GM19025 (cell line): ENCODE results near the gene GPHB5.
"Not testable (repeated sequence)": the region's sequence is repeated elsewhere in the genome, so short reads cannot be mapped to it uniquely, and the experiment has no call there.

Experiments used
- ATAC-seq: cut with Tn5 transposase; IDR thresholded peaks from one replicate; pipeline ENCODE4 v1.9.1; 2021; ENCODE audit warnings: mild to moderate bottlenecking, low read depth, moderate library complexity; ENCODE audit not compliant: unreplicated experiment

GPHB5 gene

DNA sequence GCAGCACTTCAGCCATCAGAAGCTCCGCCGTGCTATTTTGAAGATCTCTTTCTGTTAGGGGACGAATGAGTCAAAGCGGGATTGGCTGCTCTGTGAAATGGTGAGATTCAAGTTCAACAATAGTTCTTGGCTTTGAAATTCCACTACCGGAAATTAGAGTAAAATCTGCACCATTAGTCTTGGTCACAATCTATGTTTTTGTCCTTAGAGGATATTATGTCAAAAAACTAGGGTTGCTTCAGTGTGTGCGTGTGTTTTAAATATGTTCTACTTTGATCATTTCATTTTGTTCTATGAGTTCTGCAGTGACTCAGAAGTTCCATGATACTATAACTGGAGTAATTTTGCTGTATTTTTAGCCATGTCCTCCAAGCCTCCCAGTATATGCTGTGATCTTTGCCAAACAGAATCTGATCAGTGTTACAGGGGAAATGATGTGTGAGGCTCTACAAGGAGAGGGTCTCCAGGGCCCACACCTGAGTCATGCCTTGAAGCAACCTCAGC lies 22.6 kb downstream of the GPHB5 start:
- ATAC-seq, result peak; percentile 52

DNA sequence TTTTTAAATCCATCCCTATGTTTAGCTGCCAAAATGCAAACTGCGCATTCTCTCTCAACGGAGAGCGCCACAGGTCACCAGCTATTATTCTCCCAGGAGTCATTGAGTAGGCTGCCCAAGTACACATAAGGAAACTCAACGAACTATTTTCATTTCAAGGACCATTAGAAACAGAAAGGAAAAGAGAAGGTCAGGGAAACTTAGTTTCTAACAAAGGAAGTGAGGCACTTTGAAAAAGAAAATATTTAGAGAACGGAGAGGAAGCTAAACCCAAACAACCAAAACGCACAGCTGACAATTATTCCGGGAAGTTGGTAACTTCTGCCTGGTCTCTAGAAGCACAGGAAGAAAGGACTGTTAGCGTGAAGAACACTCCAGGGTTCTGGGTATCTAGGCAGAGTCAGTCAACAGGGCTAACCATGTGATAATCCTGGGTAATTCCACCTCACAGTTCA lies 23.5 kb downstream of the GPHB5 start:
- ATAC-seq, result peak; percentile 58

GRCh38 chr14:63292805-63293204 lies 25.9 kb downstream of the GPHB5 start:
- no peak for ATAC-seq

GRCh38 chr14:63290741-63291430 lies 27.8 kb downstream of the GPHB5 start:
- no peak for ATAC-seq

DNA sequence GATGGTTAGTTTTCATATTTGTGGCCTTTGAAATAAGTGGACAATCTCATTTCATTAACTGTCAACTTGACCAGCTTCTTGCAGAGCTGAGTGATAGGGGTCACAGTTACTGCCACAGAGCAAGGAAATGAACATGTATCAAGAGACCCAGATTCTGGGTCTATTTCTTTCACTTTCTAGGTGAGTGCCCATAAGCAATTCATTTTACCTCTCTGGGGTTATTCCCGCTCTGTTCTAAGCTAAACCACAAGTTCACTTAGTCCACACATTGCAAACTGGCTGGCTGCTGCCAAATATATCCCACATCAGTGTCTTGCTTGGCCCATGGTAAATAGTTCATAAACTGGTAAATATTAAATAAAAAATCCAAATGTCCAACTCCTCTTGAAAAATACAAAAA lies 29.9 kb downstream of the GPHB5 start:
- peak; percentile 76 for ATAC-seq

GRCh38 chr14:63287666-63288483 lies 30.9 kb downstream of the GPHB5 start:
- no peak for ATAC-seq

- no peak for ATAC-seq
Observed at GRCh38 chr14:63286071-63286470, 32.7 kb downstream of the GPHB5 start.

DNA sequence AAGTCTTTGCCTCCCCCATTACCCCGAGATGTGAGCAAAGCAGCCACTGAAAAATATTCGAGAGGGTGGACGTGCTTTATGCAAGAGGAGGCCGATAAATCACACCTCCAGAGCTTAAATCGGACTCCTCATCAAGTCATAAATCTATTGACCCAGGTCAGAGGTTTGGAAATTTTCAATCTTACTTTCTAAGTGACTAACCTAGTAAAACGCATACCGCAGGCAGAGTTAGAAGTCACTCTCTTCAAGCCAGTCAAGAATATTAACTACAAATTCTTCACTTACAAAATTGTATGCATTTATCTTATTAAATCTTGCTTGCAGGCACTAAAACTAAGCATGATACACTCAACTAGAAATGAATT lies 34.9 kb downstream of the GPHB5 start:
- no peak for ATAC-seq

DNA sequence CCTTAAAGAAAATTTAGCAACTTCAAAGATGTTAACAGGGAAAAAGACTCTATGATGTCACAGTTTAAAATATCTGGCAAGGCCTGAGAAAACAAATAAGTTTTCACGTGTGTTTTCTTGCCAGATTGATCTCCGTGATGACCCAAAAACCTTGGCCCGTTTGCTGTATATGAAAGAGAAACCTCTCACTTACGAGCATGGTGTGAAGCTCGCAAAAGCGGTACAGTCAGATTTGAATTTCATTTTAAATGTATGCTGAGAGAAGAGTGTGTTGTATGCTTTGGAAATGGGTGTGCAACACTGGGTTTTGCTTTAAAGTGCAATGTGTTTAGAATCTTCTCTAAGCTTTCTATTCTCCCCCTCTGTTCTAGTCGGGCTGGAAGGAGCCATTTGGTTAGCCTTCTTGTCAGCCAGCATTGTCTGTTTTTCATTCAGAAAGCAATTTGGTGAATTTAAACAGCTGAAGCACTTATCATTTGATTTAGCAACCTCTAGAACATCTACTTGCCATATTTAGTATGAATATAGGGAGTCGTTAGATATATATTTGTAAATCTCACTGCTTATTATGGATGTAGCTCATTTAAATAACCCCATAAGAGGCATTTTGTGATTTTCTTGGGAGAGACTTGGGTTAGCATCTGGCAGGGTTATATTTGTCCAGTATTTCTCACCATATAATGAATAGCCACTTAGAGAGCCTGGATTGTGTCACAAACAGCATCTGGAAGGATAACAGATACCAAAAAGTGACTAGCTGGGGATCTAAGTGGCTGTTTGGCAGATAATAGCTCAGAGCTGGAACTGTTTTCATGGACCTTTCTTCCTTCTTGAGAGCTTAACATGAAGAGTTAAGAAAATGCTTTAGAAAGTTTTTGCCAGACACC lies 35.5 kb downstream of the GPHB5 start:
- ATAC-seq, result peak; percentile 77

DNA sequence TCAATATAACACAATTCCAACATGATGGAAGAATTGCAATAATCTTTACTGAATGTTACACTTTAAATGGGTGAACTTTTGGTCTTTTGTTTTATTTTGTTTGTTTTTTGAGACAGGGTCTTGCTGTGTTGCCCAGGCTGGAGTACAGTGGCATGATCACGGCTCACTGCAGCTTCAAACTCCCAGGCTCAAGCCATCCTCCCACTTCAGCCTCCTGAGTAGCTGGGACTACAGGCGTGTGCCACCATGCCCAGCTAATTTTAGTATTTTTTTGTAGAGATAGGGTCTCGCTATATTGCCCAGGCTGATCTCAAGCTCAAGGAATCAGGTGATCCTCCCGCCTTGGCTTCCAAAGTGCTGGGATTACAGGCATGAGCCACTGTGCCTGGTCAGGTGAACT lies 38.8 kb downstream of the GPHB5 start:
- ATAC-seq, result not testable (repeated sequence)

DNA sequence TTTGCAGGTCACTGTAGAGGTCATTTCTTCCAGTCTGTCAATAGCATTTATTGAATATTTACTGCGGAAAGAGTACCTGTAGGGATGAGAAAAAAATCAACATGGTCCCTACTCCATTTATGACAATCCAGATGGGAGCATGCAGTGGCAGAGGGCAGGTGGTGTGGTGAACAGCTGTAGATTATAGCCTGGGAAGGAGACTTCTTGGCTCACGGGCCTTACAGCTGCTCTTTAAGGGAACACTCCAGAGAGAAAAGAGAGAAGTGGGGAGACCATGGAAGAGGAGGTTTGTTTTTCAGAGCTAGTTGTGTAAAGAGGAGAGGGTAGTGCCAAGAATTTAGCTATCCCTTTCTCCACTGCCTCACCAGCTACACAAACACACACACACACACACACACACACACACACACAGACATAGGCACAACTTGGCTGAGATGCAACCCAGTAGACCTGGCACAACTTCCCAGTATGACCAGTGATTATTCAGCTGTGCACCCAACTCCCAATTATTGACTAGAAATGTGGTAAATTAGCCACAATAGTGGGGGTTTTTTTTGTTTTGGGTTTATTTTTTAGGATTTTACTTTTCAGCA lies 41.0 kb downstream of the GPHB5 start:
- no peak for ATAC-seq

DNA sequence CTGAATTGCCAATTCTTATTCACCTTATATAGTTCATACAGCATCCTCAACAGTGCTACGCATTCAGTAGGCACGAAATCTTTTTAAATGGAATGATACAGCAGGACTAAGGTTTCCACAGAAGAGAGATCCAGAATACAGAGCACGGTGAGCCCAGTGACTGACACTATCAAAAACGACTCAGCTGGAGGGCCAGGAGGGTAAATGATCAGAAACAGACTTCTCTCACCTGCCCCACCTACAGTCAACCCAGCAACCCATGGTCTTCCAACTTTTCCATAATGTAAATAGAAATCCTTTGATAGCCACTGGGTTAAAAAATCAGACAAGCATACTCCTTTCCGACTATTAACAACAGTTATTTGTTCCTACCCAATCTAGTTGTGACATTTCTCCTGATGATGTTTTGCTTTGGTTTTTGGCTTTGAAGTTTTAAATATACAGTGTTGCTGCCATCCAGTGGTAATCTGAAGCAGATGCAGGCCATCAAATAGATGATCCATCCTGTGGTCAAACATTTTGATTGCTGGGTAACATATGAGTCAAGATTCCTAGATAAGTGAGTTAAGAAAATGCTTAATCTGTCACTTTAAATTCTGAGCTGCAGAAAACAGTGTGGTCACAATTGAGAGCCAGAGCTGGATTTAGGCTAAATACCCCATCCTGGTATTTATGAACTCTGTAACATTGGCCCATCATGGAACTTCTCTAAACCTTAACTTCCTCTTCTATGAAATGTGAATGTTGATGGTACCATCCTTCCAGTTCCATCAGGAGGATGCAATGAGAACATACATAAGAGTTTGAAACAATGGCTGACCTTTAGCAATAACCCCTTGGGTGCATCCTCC lies 42.0 kb downstream of the GPHB5 start:
- ATAC-seq, result peak; percentile 60

GRCh38 chr14:63276016-63276415 lies 42.7 kb downstream of the GPHB5 start:
- ATAC-seq, result no peak

GRCh38 chr14:63275611-63276010 lies 43.1 kb downstream of the GPHB5 start:
- no peak for ATAC-seq

DNA sequence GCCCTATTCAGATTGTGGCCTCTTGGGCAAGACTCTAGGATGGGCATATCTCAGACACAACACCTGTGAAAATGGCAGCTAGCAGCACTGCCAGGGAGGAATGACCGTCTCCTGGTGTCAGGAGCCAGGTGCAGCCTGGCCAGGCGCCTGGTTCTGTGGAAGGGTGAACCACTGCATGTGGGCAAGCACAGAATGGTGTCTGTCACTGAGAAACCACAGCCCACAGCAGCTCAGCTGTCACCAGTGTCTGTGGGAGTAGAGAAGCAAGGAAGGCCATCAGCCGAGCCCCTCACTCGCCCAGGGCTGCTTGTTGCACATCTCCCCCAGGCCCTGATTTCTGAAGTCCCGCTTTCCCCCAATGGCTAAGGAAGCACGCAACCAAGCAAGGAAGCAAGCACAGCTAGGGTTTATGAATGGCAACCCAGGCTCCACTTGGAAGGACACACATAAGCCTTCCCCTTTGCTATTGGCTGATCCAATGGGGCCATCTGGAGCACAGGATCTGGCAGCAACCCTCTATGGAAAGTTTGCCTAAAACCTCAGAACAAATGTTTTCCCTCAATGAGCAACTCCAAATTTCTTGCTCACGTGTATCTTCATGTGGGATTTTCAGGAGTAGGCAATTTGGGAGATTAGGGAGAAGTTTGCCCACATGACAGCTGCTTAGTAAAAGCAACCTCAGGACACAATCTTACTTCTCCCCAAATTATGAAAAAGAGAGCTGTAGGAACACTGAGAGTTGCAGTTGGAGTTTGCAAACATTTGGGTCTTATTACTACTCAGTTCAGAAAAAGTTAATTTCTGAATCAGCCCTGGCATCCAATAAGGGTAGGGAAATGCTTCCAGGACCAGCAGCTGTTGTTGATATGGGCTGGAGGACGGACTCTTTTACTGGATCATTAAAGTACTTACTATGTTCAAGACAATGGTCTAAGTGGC lies 44.7 kb downstream of the GPHB5 start:
- ATAC-seq, result no peak

DNA sequence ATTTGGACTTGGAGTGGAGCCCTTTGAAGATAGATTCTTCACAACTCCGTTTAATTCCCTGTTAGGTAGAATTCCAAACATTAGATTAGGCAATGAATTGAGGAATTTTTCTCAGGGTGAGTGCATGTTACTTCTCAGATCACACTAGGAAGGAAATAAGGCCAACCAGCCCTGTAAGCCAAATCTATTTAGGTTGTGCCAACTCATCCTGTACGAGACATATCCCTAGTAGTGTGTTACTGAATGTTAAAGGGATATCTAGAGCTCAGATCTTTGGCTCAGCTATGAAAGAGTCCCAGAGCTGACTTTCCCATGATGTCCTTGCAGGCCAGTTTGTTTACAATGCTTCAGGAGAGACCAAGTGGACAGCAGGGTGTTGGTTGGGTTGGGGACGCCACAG lies 45.6 kb downstream of the GPHB5 start:
- no peak for ATAC-seq

- ATAC-seq, result no peak
Observed at GRCh38 chr14:63269561-63270225, 49.0 kb downstream of the GPHB5 start.

DNA sequence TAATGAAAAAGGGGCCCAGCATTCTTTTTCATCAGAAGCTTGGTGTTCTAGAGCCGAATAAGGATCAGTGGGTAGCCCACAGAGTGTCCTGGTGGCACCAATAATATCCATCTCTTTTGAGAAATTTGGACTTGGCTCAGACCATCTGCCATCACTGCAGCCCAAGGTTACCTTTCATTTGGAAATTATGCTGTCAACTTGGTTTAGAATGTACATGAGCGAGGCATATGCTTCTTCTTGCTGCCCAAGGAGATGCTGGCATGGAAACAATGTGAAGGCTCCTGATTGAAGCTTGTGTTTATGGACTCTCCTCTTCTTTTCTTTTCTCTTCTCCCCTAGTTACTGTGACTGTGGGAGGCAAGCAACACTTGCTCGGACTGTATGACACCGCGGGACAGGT lies 50.0 kb downstream of the GPHB5 start:
- no peak for ATAC-seq
